Heart left ventricle (tissue), 16 donors: ENCODE results near the gene TRA2B. TPM values are rescaled to one million over a fixed set of nuclear protein-coding genes. Genes with fewer than 3 reads are reported as not detected.

Experiments
- ATAC-seq, 4 donors: fragments of 200-7000 bp; cut with Tn5 transposase; one replicate each; pipeline ENCODE4 v1.9.1; 2020 to 2022; ENCODE audit warnings: moderate library complexity in 4 of 4, mild to moderate bottlenecking in 3 of 4, moderate number of reproducible peaks in 1 of 4
- DNase-seq, 5 donors: peaks; one replicate each; pipeline ENCODE4 v3.0.0-alpha.2; 2020
- H3K27ac ChIP-seq, 12 donors: fragments of 200-600 bp; sonication (generic) in 4 of 12; one replicate each; pipeline versions ENCODE4 v1.5.0 to v1.8.0; 2016 to 2022; ENCODE audit warnings: mild to moderate bottlenecking in 2 of 12
- H3K27me3 ChIP-seq, 9 donors: fragments of 200-600 bp; sonication (generic) in 2 of 9; one replicate each; pipeline versions ENCODE4 v1.5.1 to v1.8.0; 2016 to 2022; ENCODE audit warnings: mild to moderate bottlenecking in 3 of 9
- H3K36me3 ChIP-seq, 9 donors: fragments of 200-600 bp; sonication (generic) in 2 of 9; one replicate each; pipeline versions ENCODE4 v1.5.0 to v1.8.0; 2018 to 2022; ENCODE audit warnings: mild to moderate bottlenecking in 2 of 9
- H3K4me1 ChIP-seq, 12 donors: fragments of 200-600 bp; sonication (generic) in 4 of 12; one replicate each; pipeline versions ENCODE4 v1.5.0 to v1.8.0; 2016 to 2022; ENCODE audit warnings: mild to moderate bottlenecking in 3 of 12
- H3K4me3 ChIP-seq, 12 donors: fragments of 200-600 bp; sonication (generic) in 4 of 12; one replicate each; pipeline versions ENCODE4 v1.5.0 to v1.8.0; 2017 to 2022; ENCODE audit warnings: mild to moderate bottlenecking in 9 of 12, moderate library complexity in 4 of 12
- H3K9me3 ChIP-seq, 12 donors: fragments of 200-600 bp; sonication (generic) in 4 of 12; one replicate each; pipeline versions ENCODE4 v1.5.0 to v1.8.0; 2016 to 2022; ENCODE audit warnings: mild to moderate bottlenecking in 1 of 12
- CTCF ChIP-seq, 12 donors: fragments of 200-600 bp; sonication (generic) in 4 of 12; IDR thresholded peaks; one replicate each; pipeline versions ENCODE4 v1.5.0 to v1.8.0; 2018 to 2022; ENCODE audit warnings: antibody characterized with exemption in 12 of 12, mild to moderate bottlenecking in 5 of 12
- POLR2A ChIP-seq, 2 donors: fragments of 450-650 bp; IDR thresholded peaks; one replicate each; pipeline ENCODE4 v1.6.1; 2017; ENCODE audit warnings: antibody characterized with exemption in 2 of 2, mild to moderate bottlenecking in 2 of 2, moderate library complexity in 2 of 2
- WGBS, 4 donors: extraction: QIAGEN DNeasy Blood & Tissue Kit in 2 of 4; methylation state at CpG; one replicate each; pipeline versions ENCODE4 v1.1.5 to v1.1.7; 2013 to 2018; 5-methylcytosine and 5-hydroxymethylcytosine counted together
- intact Hi-C, 10 donors: fragments of 100-400 bp; cut with DNase I; formaldehyde crosslinking; loops; one replicate each; pipeline versions ENCODE4 v1.11.1 to v1.14.2; 2022
- polyA plus RNA-seq, 2 donors: library from polyadenylated mRNA; stranded (reverse); fragments of 200-250 nt; gene quantifications; one replicate each; pipeline ENCODE4 v1.2.3, GENCODE V29; 2013
- total RNA-seq, 9 donors: library from RNA; depleted of rRNA in 2 of 9; stranded (reverse); fragments of >200 nt in 2 of 9; fragmentation: NEBNext Ultra II Directional in 3 of 9; extraction: Animal tissue kit (Norgen Biotek cat#: 25700) in 3 of 9; gene quantifications; one replicate each; pipeline versions ENCODE4 v1.1.0 to v1.2.4, GENCODE V29; 2016 to 2023
- donor health status: ischemic (EF 13 %, LVEDD 7.1; RV severe dilation, severe dysfunction).
- donor health status: healthy with polysubstance abuse.
- donor health status: DM: no; HTN: yes; CAD: no.
- donor health status: DM: no; HTN: no; CAD: no.
- donor health status: ischemic (EF 25% LVEDD 6.9; RV normal size, moderate dysfunction).
- donor health status: ischemic (EF 25% LVEDD 5.7; RV mildly dilated, moderate dysfunction).
- donor health status: healthy.
- donor health status: DM: yes; HTN: yes; CAD: no.
- donor health status: ischemic (EF 35%, LVEDD 5.7; RV mildly dilated, moderate dysfunction).
- donor health status: nonischemic (EF 11% LVEDD 7.7; RV severe dilation, severe dysfunction).
- donor health status: DM: yes; HTN: yes; CAD: no.
- donor health status: PGD.
- donor health status: ischemic (EF 29% LVEDD 5.4; RV normal size, mild dysfunction).
- donor health status: nonischemic (EF 23%, LVEDD 6.1; RV moderate dilation, normal function).

TRA2B gene
- total and polyA plus RNA-seq, 11 donors, result 28.5 to 66.0 (median 46.1) TPM

- Histone ChIP-seq H3K27me3 (no peaks in the 10 kb centered on the region), H3K27ac (no peak overlapping the region), H3K4me3 (no peak overlapping the region), H3K9me3 (no peaks in the 10 kb centered on the region), H3K36me3 (no peaks in the 10 kb centered on the region), H3K4me1 (peaks cover 0 to 13% (median 5%) of the 10 kb centered on the region in 12 donors)
- intact Hi-C loops, result loop anchor here in 2 of 10 donors (10.0 kb wide), 2 partner anchors 206 to 266 kb away; no protein-coding TSS in a partner anchor
- TF ChIP-seq POLR2A (IDR thresholded peaks at IDR 0.05) (no peak), CTCF (IDR thresholded peaks at IDR 0.05) (no peak)
- DNase-seq (no peak), ATAC-seq (no peak)
- WGBS, 4 donors, result 78 to 90% (median 85%) methylated on average over 1 of the region's 1 CpG
Observed at GRCh38 chr3:185940951-185941350, 3.1 kb upstream of the TRA2B start.

- Histone ChIP-seq H3K27ac (no peak overlapping the region), H3K36me3 (no peaks in the 10 kb centered on the region), H3K27me3 (no peaks in the 10 kb centered on the region), H3K4me3 (no peak overlapping the region), H3K4me1 (peaks cover 0 to 25% (median 12%) of the 10 kb centered on the region in 12 donors), H3K9me3 (no peaks in the 10 kb centered on the region)
- intact Hi-C loops, result loop anchor here in 5 of 10 donors (5.0 to 10.0 kb wide), 7 partner anchors 112 to 845 kb away; partner anchors contain the start of genes EIF4A2 (in 2 of the 5), ETV5 (in 2 of the 5) and IGF2BP2 (in 1 of the 5)
- no peak for TF ChIP-seq CTCF (IDR thresholded peaks at IDR 0.05)
- TF ChIP-seq POLR2A (IDR thresholded peaks at IDR 0.05), result no peak
- ATAC-seq (no peak), DNase-seq (no peak)
- WGBS, 4 donors, result 84 to 89% (median 85%) methylated on average over 3 of the region's 3 CpGs
Observed at GRCh38 chr3:185939721-185940120, 1.9 kb upstream of the TRA2B start.

GRCh38 chr3:185936814-185937688, 763 bp downstream of the TRA2B start:
- peaks cover 5 to 44% (median 33%) of the 10 kb centered on the region in 12 donors for H3K4me1 ChIP-seq

More at GRCh38 chr3:185936814-185937688, 763 bp downstream of the TRA2B start:
- H3K4me3 ChIP-seq, result peak overlapping the region; percentile 68 to 100 (median 96)
- ATAC-seq (peak; percentile 70 to 86 (median 83)), DNase-seq (peak; percentile 90 to 94 (median 92))
- H3K36me3 ChIP-seq, result no peaks in the 10 kb centered on the region
- H3K9me3 ChIP-seq, result no peaks in the 10 kb centered on the region
- no peaks in the 10 kb centered on the region for H3K27me3 ChIP-seq
- TF ChIP-seq CTCF (IDR thresholded peaks at IDR 0.05), result peak in 1 of 12 donors; percentile 5
- no peak for TF ChIP-seq POLR2A (IDR thresholded peaks at IDR 0.05)
- peak overlapping the region; percentile 96 to 100 (median 100) for H3K27ac ChIP-seq
- WGBS, 4 donors, result 0 to 1% (median 0%) methylated on average over 40 to 56 of the region's 56 CpGs
- intact Hi-C loops, result loop anchor here in 4 of 10 donors (5.0 to 10.0 kb wide), 6 partner anchors 110 to 848 kb away; partner anchors contain the start of genes EIF4A2 (in 2 of the 4), ETV5 (in 2 of the 4) and IGF2BP2 (in 1 of the 4)
